Activated CD4-positive, alpha-beta T cell treated with anti-CD3 and anti-CD28 coated beads, Interleukin-2, amount 50 U/mL, for 4 hours (primary cell): ENCODE measurements around the gene CTSH.

Experiments
- DNase-seq, 2 experiments: peaks; one replicate each; pipeline ENCODE4 v3.0.0-alpha.2; 2020

CTSH gene

DNA sequence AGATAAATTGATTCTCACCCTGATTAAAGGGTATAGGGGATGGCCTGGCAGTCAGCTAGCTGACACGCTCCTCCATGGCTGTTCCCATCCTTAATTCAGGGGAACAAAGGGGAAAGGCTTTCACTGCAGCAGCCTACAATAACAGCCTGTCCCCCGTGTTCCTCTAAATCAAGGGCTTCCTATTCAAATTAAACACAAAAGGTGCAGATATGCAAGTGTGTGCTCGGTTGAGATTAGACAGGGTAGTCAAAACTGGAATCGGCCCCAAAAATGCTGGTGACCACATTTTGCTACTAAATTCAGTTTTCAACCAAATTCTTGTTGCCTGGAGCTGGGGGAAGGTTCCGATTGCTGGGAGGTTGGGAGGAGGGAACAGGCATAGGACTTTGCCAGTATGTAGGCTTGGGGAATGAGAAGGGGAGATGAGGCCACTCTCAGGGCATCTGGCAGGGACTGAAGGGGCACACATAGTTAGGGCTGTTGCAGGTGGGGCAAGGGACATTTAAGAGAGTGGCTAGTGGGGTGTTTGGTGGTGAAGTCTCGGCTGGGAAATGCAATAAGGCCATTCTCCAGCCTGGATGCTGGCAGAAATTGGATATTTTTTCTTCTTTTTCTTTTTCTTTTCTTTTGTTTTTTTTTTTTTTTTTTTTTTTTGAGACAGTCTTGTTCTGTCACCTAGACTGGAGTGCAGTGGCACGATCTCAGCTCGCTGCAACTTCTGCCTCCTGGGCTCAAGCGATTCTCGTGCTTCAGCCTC, 32.9 kb upstream of the CTSH start:
- no peak for DNase-seq

DNA sequence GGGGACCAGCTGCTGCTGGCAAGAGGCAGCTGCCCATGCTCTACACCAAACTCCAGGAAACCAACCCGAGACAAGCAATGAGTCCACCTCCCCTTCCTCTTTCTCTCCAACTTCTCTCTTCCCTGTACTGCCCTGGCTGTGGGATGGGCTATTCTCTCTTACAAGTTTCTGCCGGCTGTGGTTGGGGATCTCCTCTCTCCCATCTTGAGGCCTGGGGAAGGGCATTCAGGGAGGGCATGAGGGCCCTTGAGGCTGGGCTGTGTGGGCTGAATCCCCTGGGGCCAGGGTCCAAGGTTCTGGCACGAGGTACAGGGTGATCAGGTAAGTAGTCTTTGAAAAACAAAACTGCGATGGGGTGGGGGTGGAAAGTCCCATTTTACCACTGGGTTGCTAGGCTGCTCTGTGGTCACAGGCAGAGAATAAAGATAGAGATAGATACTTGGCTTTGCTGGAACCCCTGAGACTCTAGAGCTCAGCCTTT, 32.3 kb upstream of the CTSH start:
- DNase-seq, result no peak

DNA sequence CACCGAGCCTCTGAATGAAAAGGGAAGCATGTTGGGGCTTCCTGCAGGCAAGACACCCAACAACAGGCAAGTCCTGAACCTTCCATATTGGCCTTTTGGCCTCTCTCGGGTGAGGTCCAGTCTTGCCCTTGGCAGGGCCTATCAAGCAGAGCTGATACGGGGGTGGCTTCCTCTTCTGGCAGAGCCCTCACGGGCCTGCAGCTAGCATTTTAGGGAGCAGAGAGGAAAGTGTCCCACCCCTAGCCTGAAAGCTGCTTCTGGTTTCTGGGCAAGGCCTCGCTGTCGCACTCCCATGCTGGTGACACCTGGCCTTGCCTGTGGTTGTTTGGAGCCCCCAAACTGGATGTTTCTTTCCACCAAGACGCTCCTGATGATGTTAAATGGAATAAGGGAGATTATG, 31.8 kb upstream of the CTSH start:
- no peak for DNase-seq

DNA sequence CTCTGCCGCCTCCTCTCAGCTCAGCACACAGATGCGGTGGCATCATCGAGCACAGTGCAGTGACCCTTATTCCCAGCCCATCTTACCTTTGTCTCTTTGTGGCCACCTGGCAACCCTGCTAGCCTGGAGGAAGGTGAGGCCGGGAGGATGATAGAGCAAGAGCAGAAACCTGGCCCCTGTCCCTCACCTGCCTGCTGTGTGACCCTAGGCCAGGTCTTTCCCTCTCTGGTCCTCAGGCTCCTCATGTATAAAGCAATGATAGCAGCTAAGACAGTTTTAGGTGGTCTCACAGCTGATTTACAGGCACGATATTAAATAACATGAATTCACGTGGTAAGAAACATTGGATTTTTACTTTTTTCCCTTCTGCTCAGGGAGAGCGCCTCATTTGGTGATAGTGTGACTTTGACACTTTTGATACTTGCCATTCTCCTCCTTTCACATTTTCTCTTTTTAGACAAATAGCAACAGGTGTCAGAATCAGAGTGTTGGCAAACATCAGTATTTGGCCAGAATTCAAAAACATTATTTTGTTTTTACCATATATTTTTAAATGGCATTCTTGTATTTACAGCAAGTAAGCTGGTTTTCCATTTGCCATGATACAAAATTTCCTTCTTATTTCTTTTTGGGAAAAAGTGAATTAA, 29.5 kb upstream of the CTSH start:
- no peak for DNase-seq

DNA sequence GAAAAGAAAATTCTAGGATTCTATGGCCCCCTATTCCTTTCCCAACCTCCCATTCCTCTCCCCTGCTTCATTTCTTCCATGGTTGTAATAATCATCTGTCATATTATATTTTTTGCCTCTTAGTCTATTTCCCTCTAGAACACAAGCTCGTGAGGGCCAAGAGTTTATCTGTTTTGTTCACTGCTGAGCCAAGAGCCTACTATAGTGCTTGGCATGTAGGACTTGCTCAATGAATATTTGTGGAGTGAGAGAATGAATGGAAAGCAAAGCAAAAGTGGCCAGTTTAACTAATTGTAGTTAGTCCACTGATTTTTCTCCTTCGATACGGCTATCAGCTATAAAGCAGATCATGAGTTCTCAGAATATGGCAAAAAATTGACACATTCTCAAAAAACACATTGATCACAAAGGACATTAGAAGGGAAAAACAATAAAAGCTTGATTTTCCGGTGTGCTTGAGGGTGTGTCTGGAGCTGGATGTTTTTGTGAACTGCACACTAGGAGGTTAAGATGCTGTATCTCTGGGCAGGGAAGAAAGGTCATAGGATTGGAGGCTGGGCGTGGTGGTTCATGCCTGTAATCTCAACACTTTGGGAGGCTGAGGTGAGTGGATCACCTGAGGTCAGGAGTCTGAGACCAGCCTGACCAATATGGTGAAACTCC, 25.0 kb upstream of the CTSH start:
- DNase-seq, result no peak

DNA sequence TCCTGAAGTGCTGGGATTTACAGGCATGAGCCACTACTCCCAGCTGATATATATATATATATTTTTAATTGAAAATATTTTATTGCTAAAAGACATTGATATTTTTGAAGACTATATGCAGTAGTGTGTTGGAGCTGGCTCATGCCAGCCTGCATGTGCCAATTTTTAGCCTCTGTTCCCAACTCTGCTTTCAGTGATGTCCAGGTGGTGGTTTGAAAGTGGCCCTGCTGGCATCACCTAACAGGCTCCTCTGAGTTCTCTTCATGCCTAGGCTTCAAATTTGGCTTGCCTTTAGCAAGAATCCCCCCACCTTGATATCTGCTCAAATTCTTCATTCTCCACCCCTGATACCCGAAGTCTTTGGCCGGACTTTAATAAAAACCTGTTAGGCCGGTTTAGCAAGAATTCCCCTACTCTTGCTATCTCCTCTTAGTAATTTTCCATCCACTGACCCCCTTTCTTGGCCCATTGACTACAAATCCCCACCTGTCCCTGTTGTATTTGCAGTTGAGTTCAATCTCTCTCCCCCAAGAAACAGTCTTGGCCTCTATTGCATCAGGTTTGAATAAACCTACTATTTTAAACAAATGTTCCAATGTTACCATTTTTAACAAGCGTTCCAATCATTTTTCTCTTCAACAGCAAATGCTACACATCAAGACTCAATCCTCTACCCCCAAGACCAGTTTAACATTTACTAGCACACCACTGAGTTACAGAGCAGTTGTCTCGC, 23.9 kb upstream of the CTSH start:
- no peak for DNase-seq

DNA sequence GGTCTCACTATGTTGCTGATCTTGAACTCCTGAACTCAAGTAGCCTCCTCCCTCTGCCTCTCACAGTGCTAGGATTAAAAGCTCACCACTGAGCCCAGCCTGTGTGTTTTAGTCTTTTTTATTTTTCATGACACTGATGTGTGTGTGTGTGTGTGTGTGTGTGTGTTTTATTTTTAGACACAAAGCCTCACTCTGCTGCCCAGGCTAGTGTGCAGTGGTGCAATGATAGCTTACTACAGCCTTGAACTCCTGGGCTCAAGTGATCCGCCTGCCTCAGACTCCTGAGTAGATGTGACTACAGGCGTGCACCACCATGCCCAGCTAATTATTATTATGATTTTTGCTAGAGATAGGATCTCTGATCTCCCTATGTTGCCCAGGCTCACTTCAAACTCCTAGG, 23.3 kb upstream of the CTSH start:
- DNase-seq, result no peak

DNA sequence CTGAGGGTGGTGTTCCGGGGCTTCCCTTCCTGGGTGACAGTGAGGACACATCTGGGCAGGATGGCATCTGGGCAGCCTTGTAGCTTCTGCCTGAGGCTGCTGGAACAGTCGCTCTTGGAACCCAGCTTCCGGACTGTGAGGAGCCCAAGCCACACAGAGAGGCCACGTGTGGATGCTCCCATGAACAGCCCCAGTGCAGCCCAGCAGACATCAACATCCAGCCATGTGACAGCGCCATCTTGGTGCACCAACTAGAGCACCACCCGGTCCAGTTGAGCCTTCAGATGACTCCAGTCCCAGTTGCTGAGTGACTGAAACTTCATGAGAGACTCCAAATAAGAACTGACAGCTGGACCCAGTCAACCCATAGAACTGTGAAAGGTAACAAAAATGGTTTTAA, 15.5 kb upstream of the CTSH start:
- no peak for DNase-seq

DNA sequence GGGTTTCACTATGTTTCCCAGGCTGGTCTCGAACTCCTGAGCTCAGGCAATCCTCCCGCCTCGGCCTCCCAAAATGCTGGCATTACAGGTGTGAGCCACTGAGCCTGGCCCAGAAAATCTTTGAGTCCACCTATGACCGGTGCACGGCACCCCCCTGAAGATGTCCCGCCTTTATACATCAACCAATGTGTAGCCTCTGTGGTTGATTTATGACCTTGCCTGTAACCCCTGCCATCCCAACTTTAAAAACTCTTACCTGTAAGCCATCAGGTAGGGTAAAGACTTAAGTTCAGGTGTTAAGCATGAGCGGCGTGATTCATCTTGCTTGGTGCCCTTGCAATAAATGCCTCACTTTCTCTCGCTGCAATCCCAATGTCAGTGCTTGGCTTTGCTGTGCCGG, 14.5 kb upstream of the CTSH start:
- DNase-seq, result no peak

DNA sequence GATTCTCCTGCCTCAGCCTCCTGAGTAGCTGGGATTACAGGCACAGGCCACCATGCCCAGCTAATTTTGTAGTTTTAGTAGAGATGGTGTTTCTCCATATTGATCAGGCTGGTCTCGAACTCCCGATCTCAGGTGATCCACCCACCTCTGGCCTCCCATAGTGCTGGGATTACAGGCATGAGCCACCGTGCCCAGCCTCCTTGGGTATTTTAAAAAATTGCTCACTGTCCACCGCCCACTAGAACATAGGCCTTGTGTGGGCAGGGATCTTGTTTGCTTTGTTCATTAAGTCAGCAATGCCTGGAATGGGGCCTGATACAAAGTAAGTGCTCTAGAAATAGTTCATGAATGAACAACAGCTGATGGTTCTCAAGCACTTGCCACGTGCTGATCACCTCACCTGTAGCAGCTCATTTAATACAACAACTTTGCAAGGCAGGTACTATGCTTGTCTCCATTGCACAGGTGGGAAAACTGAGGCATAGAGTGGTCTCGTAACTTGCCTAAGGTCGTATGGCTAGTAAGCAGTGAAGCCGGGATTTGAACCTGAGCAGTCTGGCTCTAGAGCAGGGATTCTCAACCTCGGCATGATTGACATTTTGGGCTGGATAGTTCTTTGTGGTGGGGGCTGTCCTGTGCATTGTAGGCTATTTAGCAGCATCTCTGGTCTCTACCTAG, 12.7 kb upstream of the CTSH start:
- DNase-seq, result no peak

DNA sequence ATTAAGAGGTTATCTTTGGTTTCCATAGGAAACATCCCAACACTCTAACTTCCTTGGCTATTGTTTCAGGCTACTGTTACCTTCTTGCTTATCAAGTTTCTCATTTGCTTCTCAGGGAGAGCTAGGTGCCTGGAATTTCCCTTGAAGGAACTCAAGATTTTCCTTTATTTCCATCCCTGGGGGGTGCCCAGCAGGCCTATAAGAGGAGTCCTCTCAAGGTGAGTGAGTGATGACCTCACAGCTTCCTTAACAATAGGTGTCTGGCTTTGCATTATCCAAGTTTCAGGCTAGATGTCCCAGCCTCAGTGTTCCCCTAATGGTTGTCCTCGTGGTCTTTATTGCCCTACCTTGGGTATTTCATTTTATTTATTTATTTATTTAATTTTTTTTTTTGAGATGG, 12.1 kb upstream of the CTSH start:
- DNase-seq, result no peak

DNA sequence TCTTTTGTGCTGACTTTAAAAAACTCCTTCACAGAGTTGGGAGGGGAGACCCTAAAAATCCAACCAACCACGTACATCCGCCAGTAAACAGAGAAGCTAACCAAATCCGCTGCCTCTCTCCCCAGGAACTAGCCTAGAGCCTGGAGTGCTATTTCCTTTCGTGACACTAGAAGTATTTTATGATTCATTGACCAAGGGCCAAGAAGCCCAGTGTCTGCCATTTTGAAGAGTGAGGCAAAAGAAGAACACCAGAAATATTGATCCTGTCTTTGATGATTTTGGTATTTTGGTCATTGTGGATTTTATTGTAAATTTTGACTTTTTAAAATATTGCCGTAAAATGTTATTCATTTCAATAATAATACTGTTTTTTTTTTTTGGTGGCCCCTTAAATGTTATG, 10.5 kb upstream of the CTSH start:
- no peak for DNase-seq

DNA sequence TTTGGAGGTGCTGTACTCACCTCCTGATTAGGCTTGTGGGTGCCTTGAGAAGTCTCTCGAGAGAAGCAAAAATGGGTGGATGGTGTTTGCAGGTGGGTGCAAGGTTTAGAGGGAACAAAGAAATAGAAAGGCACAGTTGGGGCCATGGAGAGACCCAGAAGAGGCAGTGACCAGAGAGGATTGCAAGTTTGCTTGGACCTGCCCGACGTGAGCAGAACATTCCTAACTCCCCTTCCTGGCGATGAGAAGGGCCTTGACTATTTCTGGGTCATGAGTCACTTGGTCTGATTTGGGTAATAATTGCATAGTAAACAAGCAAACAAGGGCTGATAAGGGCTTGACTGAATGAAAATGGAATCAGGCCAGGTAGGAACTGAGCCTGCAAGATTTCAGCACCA, 7.0 kb upstream of the CTSH start:
- DNase-seq, result no peak

DNA sequence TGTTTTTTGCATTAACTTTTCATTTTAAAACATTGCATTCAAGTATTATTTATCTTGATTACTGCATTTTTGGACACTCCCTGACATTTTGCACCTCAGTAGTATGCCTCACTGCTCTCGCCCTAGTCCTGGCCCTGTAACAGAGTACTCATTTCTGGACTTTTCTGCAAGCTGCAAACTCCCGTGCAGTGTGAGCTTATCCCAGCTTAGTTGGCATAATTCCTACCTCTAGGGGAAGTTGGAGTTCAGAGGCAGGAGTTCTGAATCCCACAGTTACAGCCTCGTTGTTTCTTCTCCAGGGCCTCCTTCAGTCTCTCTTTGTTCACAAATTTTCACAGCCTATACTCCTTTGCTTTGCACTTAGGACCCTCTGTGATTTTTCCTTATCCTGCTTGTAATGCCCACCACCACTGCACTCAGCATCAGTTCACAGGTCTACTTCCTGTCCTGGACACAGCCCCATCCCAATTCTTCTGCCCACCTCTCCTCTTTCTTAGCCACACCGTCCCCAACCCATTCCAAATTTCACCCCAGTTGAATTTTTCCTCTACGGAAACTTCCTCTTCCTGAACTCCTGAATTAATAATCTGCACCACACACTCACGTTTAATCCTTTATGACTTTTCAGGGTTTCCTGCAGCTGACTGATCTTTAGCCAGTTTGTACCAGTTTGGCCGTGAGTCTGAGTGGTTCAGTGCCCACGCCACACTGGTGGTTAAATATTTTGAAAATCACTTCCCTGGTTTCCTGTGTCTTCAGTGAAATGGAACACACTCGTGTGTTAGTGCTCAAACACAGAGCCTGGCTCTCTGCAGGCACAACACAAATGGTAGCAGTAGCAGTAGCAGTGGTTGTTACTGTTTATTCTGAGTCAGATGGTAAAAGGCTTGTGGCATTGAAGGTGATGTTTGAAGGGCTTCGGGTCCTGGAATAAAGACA, 6.3 kb upstream of the CTSH start:
- DNase-seq, result no peak

DNA sequence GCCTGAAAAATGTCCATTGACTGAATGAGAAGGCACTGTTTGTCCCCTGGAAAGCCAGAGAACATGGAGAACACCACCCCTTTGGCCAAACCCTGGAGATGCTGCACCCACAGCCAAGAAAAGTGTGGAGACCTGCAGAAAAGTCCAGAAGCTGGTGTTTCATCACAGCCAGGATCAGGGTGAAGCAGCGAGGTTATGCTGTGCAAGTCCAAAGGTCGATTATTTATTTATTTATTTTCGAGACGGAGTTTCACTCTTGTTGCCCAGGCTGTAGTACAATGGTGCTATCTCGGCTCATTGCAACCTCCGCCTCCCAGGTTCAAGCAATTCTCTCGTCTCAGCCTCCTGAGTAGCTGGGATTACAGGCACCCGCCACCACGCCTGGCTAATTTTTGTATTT, 5.5 kb upstream of the CTSH start:
- DNase-seq, result no peak

DNA sequence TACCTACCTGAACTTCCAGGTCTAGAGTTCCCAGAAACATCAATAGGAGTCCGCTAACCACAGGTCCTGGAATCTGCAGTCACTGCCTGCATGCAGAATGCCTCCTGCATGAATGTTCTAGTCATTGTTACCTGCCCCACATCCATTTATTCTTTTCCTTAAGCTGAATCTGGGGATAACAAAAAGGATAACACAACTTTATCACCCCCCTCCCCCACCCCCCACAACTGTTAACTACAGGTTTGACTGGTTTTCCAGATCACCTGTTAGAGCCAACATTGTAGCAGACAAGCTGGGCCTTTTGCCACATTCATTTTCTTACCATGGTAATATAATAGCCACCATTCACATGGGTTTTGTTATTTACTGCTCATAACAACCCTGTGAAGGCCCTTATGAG, 4.6 kb upstream of the CTSH start:
- DNase-seq, result no peak

DNA sequence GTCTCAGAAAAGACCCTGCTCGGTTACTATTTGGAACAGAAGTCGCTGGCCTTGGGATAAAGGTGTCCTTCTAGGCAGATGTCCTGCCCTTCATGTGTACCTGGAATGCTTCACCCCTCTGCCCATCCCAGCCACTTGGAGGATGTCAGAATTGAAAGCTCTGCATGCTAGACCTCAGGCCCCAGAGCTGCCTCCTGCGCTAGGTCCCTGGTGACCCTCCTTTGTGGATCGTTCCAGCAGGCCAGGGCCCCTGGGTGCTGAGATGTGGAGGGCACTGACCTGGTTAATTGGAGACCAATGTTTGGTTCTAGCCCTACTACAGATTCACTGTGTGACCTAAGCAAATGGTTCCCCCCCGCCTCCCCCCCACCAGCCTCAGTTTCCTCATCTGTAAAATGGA, 2.7 kb upstream of the CTSH start:
- DNase-seq, result no peak

DNA sequence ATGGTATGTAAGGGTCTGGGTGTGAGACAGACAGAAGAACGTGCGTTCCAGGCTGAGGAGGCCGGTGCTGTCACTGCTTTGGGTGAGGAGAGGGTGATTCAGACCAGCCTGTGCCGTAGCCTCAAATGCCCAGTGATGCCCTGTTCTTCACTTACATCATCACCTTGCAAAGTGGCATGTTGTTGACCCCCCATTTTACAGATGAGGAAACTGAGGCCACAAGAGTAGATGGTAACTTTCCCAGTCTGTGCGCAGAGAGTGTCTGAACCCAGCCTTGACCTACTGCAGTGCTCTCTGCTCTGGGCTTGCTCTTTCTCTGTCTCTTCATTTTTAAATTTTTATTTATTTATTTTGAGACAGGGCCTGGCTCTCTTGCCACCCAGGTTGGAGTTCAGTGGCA, 1.6 kb upstream of the CTSH start:
- no peak for DNase-seq

DNA sequence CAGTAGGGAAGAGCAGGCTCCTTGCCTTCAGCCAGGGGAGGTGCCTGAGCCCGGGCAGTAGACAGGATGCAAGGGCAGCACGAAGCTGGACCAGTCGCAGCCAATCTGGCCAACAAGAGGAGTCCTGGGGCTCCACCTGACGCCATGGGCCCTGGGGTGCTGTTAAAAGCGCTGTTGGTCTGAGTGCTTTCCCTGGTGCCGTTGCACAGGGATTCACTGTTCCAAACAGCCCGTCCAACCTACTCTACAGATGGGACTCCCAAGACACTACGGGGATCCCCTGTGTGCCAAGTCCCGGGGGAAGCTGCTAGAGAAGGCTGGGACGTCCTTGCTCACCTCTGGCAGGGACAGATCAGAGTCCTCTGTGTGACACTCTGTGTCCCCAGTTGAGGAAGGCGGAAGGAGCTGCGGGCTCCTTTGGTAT, 632 bp downstream of the CTSH start:
- no peak for DNase-seq

DNA sequence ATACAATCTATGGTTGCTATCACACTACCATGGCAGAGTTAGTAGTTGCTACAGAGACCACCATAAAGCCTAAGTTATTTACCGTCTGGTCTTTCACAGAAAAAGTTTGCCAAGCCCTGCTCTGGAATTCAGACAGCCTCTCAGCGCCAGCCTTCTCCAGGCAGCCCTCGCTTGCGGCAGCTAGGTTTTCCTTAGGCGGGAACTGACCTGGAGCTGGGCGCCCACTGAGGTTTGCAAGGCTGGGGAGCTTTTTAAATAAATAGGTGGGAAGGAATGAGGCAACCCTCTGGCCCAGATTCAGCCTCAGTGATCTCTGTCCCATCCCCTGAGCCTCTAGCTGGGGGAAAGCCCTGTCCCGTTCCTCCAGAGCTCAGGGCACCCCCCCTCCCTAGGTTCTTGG, 1.2 kb downstream of the CTSH start:
- no peak for DNase-seq

DNA sequence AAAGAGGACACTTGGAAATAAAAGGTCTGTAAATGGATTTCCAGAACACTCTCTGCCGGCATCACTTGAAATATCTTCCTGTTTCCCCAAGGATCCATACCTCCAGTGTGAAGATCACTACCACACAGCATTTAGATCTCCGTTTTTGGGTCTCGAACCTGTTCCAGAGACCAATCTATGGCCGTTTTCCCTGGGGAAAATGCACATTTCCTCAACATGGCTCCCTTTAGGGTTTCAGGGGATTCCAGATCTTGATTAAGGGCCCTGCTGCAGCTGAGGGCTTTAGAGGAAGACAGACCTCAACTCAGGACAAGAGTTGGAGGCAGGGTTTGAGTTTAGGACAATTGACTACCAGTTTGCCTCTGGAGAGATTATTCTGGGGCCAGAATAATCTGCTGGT, 2.1 kb downstream of the CTSH start:
- DNase-seq, result no peak
